Large intestine (tissue), 3 donors: ENCODE results near the gene NTN1. TPM values are rescaled to one million over a fixed set of nuclear protein-coding genes. Genes with fewer than 3 reads are reported as not detected.

Source experiments
- DNase-seq, 2 donors: peaks; one replicate each; pipeline versions ENCODE4 v3.0.0 to v3.0.0-alpha.2; 2013
- H3K27ac ChIP-seq: one replicate; pipeline ENCODE4 v1.5.1; 2013; ENCODE audit warnings: low read length
- H3K27me3 ChIP-seq: 2 replicates; pipeline ENCODE4 v1.6.1; 2013; ENCODE audit warnings: low read length; ENCODE audit not compliant: control insufficient read depth, insufficient read depth
- H3K36me3 ChIP-seq: 2 replicates; pipeline ENCODE4 v1.6.1; 2013; ENCODE audit warnings: low read length; ENCODE audit not compliant: control insufficient read depth, insufficient read depth
- H3K4me1 ChIP-seq: one replicate; pipeline ENCODE4 v1.6.1; 2013; ENCODE audit warnings: low read length; ENCODE audit not compliant: control insufficient read depth, insufficient read depth
- H3K4me3 ChIP-seq: one replicate; pipeline ENCODE4 v1.5.1; 2013; ENCODE audit warnings: low read length
- H3K9me3 ChIP-seq: one replicate; pipeline ENCODE4 v1.6.1; 2013; ENCODE audit warnings: mild to moderate bottlenecking, low read depth, low read length, moderate library complexity; ENCODE audit not compliant: control insufficient read depth
- WGBS: methylation state at CpG from one replicate; pipeline ENCODE4 v1.1.5; 2013; ENCODE audit warnings: low lambda C conversion rate; ENCODE audit not compliant: insufficient coverage; 5-methylcytosine and 5-hydroxymethylcytosine counted together
- polyA plus RNA-seq: library from polyadenylated mRNA; unstranded; fragments of 120-200 nt; gene quantifications from one replicate; pipeline ENCODE4 v1.2.1, GENCODE V29; 2013

Gene NTN1
- polyA plus RNA-seq, 1 donor = 11.3 TPM

DNA sequence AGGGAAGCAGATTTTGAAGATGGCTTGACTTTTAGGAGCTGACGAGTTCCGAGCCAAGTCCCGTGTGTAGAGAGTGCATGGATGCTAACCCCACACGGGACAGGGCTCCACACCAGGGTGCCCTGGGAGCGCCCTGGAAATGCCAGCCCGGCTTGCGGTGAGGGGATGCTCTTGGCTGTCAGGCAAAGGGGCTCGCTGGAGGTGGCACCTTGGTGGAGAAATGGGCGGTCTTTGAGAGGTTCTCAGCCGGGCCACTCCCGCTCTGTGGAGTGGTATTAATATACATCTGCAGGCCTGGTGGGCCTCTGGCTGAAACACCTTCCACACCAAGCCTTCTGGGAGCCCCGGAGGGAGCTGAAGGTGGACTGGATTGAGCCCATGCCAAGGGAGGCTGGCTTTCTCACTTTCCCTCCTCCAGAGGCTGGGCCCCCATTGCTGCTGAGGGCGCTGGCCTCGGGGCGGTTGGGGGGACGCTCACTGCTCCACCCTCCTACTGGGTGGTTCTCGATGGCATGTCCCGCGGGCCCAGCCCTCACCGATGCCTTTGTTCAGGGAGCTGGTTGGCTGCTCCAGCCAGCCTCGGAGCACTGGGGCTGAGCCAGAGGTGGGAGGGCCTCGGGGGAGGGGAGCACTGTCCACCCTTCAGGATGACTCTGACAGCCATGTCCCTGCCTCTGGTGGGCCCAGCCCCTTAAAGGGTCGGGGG is 210.3 kb downstream of the NTN1 start:
- no peak overlapping the region for H3K27ac ChIP-seq
- DNase-seq = no peak
- no CpG with 5 or more reads among the region's 23 CpGs for WGBS

DNA sequence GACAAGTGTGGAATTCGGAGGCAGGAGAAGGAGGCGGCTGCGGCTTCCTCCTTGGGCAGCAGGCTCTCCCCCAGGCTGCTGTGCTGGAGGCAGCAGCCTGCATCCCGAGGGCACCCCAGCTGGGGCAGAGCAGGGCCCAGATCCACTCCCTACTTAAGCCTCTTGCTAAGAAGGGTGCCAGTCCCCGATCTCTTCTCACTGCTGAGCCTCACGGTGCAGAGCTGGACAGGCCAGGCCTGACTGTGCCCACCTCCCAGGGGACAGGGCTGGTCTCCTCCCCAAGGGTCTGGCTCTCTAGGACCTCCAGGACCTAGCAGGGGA is 210.8 kb downstream of the NTN1 start:
- no peaks in the 10 kb centered on the region for H3K27me3 ChIP-seq
- H3K4me3 ChIP-seq = no peak overlapping the region
- H3K27ac ChIP-seq = no peak overlapping the region

More for the DNA sequence above, 210.3 kb downstream of the NTN1 start:
- H3K4me3 ChIP-seq = no peak overlapping the region
- peaks cover 4% of the 10 kb centered on the region for H3K9me3 ChIP-seq
- H3K27me3 ChIP-seq = no peaks in the 10 kb centered on the region
- H3K36me3 ChIP-seq = no peaks in the 10 kb centered on the region
- peaks cover 17% of the 10 kb centered on the region for H3K4me1 ChIP-seq

DNA sequence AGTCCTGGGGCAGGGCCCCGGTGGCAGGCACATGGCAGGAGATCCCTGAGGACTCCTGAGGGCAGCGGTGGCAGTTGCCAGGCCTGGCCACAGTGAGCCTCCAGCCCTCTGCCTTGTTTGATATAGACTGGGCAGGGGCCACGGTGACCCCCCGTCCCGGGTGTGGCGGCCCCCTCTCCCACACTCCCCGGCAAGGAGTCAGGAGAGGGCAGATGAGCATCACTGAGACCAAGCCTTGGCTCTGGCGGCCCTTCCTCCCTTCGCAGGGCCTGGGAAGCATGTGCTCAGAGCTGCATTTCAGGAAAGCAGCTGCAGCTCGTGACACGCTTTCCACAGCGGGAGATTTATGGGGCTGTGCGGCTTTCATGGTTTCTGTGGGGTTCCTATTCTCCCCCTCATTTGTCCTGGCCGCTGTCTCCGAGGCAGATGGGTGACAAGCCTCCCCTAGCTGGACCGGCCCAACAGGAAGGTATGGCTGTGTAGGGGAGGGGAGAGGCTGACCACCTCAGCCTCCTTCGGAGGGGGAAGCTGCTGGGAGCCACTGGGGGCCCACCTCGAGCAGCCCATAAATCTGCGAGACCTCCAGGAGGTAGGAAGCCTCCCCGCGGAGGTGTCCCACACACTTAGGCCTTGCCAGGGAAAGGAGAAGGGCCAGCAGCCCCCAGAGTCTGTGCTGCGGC is 211.4 kb downstream of the NTN1 start:
- Histone ChIP-seq H3K27me3 (no peaks in the 10 kb centered on the region), H3K9me3 (peaks cover 4% of the 10 kb centered on the region), H3K4me3 (no peak overlapping the region), H3K27ac (no peak overlapping the region), H3K4me1 (peaks cover 21% of the 10 kb centered on the region), H3K36me3 (no peaks in the 10 kb centered on the region)
- no CpG with 5 or more reads among the region's 22 CpGs for WGBS
- peak in 1 of 2 donors; percentile 37 for DNase-seq

More for the DNA sequence above, 210.8 kb downstream of the NTN1 start:
- Histone ChIP-seq H3K4me1 (peaks cover 17% of the 10 kb centered on the region), H3K36me3 (no peaks in the 10 kb centered on the region), H3K9me3 (peaks cover 4% of the 10 kb centered on the region)
- no peak for DNase-seq
- no CpG with 5 or more reads among the region's 6 CpGs for WGBS

DNA sequence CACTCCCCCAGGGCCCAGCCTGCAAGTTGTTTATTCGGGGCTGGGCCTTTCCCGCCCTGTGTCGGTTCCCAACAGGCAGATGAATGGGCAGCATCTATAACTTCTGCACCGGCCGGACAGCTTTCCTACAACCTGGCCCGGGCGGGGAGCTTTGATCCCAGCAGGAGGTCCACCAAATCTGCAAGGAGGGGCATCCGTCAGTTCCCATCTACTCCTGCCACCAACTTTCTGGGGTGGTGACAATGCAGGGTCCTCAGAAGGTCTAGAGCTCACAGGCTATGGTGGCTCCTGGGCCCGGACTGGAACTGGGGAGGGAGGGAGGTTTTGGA is 211.9 kb downstream of the NTN1 start:
- Histone ChIP-seq H3K27ac (no peak overlapping the region), H3K9me3 (peaks cover 4% of the 10 kb centered on the region), H3K36me3 (no peaks in the 10 kb centered on the region), H3K27me3 (no peaks in the 10 kb centered on the region), H3K4me3 (no peak overlapping the region), H3K4me1 (peaks cover 23% of the 10 kb centered on the region)
- no peak for DNase-seq
- no CpG with 5 or more reads among the region's 9 CpGs for WGBS

DNA sequence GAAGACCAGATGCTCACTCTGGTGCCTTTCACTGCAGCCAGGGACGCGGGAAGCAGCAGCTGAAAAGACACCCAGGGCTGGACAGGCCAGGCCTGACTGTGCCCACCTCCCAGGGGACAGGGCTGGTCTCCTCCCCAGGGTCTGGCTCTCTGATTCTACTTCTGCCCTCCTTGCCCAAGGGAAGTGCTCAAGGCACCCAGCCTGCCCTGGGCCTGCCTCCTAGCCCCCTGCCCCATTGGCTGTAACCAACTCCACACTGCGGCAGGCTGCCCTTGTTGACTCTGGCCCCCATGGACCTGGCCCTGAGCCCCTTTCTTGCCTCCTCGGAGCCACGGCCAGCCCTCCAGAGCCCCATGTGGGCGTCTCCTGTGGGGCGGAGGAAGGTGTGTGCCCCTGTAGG is 212.5 kb downstream of the NTN1 start:
- Histone ChIP-seq H3K4me1 (peaks cover 27% of the 10 kb centered on the region), H3K27me3 (no peaks in the 10 kb centered on the region), H3K36me3 (no peaks in the 10 kb centered on the region), H3K27ac (no peak overlapping the region), H3K9me3 (peaks cover 4% of the 10 kb centered on the region), H3K4me3 (no peak overlapping the region)
- no CpG with 5 or more reads among the region's 7 CpGs for WGBS
- DNase-seq = no peak

DNA sequence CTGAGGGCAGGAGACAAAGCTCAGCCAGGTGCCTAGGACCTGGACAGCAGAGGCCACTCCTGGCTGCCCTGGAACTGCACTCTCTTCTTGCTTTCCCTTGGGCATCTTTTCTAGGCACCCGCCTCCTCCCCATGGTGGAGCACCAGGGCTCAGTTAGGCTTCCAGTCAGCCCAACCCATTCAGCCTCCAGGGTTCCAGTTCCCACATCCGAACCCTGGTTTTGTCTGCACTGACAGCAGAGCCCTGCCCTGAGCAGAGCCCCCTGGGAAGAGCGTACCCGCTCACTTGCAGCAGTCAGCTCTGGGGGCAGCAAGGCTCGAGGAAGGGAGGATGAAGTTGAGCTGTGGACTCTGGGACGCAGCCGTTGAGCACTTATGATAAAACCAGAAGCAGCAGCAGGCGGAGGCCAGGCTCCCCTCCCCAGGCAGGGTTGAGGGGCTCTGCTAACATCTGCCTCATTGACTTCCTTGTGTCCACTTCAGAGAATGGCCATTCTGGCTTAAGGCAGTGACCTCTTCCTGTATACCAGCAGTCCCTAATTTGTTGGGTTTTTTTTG is 213.2 kb downstream of the NTN1 start:
- H3K27me3 ChIP-seq = no peaks in the 10 kb centered on the region
- H3K4me3 ChIP-seq = no peak overlapping the region
- no peak overlapping the region for H3K27ac ChIP-seq
- H3K36me3 ChIP-seq = no peaks in the 10 kb centered on the region
- peaks cover 34% of the 10 kb centered on the region for H3K4me1 ChIP-seq
- H3K9me3 ChIP-seq = peaks cover 4% of the 10 kb centered on the region
- no CpG with 5 or more reads among the region's 8 CpGs for WGBS
- no peak for DNase-seq

DNA sequence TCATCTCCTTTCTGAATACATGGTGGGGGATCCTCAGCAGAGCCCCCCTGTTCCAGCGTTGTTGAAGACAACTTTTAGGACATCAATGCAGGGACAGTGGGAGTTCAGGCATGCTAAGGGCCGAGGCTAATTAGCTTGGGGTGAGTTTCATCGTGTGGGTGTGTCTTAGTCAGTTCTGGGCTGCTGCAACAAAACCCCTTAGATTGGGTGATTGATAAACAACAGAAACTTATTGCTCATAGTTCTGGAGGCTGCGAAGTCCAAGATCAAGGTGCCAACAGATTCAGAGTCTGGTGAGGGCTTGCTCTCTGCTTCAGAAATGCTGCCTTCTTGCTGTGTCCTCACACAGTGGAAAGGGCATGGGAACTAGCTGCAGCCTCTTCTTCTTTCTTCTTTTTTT is 214.0 kb downstream of the NTN1 start:
- WGBS = no CpG with 5 or more reads among the region's 4 CpGs
- peaks cover 4% of the 10 kb centered on the region for H3K9me3 ChIP-seq
- no peaks in the 10 kb centered on the region for H3K36me3 ChIP-seq
- no peak overlapping the region for H3K4me3 ChIP-seq
- no peaks in the 10 kb centered on the region for H3K27me3 ChIP-seq
- no peak for DNase-seq
- peaks cover 38% of the 10 kb centered on the region for H3K4me1 ChIP-seq
- no peak overlapping the region for H3K27ac ChIP-seq

DNA sequence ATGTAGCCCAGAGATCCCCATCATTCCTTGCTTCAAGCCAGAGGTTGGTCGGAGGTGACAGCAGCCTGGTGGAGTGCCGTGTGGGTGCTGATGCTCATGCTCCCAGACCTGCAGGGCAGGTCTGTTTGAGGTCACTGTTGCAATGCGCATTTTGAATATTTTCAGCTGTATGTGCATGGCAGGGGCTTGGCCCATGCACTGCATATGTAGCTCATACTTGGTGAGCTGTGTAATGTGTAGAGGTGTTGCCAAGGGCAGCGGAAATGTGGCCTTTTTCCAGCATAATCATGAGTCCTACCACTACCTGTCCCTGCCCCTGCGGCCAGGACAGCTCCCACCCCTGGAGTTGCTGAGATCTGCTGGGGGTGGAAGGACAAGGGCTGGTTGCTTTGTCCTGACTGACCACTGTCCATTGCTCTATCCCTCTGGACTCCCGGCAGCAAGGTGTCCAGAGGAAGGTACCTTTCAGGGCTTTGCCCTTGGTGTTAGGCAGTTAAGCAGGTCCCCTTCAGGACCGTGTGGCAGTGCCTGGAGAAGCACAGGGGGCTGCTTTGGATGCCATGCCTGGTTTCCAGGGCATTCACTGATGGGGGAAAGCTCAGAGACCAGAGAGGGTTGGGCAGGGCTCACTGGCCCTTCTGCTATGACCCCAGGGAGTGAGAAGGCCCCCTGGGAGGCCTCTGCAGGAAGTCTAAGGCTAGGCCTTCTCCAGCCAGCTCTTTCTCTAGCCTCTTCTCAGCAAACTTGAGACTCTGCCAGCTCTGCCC is 215.2 kb downstream of the NTN1 start:
- H3K27ac ChIP-seq = no peak overlapping the region
- H3K9me3 ChIP-seq = peaks cover 4% of the 10 kb centered on the region

DNA sequence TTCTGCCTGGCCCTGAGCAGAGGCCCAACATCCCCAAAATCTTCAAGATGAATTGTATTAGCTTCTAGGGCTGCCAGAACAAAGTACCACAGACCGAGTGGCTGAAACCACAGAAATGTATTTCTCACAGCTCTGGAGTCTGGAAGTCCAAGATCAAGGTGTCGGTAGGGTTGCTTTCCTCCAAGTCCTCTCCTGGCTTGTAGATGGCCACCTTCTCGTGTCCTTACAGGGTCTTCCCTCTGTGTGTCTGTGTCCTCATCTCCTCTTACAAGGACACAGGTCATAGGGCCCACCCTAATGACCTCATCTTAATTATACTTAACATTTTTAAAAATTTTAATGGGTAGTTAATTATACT is 215.7 kb downstream of the NTN1 start:
- no CpG with 5 or more reads among the region's 3 CpGs for WGBS
- DNase-seq = no peak
- Histone ChIP-seq H3K4me3 (no peak overlapping the region), H3K27me3 (no peaks in the 10 kb centered on the region), H3K27ac (no peak overlapping the region), H3K36me3 (no peaks in the 10 kb centered on the region), H3K9me3 (no peaks in the 10 kb centered on the region), H3K4me1 (peaks cover 52% of the 10 kb centered on the region)

More for the DNA sequence above, 215.2 kb downstream of the NTN1 start:
- Histone ChIP-seq H3K4me3 (no peak overlapping the region), H3K27me3 (no peaks in the 10 kb centered on the region), H3K36me3 (no peaks in the 10 kb centered on the region), H3K4me1 (peaks cover 48% of the 10 kb centered on the region)
- no peak for DNase-seq
- no CpG with 5 or more reads among the region's 7 CpGs for WGBS

DNA sequence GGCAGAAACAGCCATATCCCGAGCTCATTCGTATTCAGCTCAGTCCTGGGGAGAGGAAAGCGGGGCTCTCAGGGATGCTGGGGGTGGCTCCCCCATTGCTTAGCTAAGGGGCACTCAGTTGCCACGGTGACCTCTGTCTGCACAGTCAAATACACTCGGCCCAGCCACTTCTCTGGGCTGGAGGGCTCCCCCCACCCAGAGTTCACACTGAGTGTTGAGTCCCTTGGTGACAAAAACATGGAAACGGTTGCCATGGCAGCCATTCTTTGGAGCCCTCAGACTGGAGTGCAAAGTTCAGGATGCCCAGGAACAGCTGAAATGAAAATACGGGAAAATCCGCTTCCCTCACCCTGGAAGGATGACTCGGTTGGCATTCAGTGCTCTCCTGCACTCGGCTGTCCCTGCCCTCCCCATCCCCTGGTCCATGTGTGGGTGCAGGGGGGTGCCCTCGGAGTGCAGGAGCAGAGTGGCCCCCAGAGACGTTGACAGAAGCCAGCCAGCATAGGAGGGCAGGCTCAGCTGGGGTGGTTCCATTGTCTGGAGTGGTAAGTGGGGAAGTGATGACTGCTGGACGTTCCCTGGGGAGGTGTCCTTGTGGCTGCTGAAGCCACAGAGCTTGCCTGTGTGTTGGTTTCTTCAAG is 216.5 kb downstream of the NTN1 start:
- peak; percentile 72 to 88 for DNase-seq
- H3K4me1 ChIP-seq = peaks cover 56% of the 10 kb centered on the region
- H3K4me3 ChIP-seq = no peak overlapping the region
- 10% methylated on average over 2 of the region's 13 CpGs for WGBS
- no peaks in the 10 kb centered on the region for H3K36me3 ChIP-seq
- no peaks in the 10 kb centered on the region for H3K27me3 ChIP-seq
- H3K9me3 ChIP-seq = no peaks in the 10 kb centered on the region
- H3K27ac ChIP-seq = no peak overlapping the region
